Trophoblast cell (in vitro differentiated cells and primary cell): ENCODE measurements around the gene GALNT9.
"Not testable (repeated sequence)": the region's sequence is repeated elsewhere in the genome, so short reads cannot be mapped to it uniquely, and the experiment has no call there.

ENCODE experiments used
- DNase-seq, 2 donors: peaks; one replicate each; pipeline ENCODE4 v3.0.0-alpha.2; 2016
- H2AFZ ChIP-seq: 2 replicates; pipeline ENCODE4 v1.6.1; 2013; ENCODE audit warnings: low read length, moderate library complexity, mild to moderate bottlenecking; ENCODE audit not compliant: insufficient read depth, poor library complexity
- H2AK5ac ChIP-seq: 2 replicates; pipeline ENCODE4 v1.6.1; 2013; ENCODE audit warnings: mild to moderate bottlenecking, low read length
- H2BK120ac ChIP-seq: 2 replicates; pipeline ENCODE4 v1.6.1; 2013; ENCODE audit warnings: low read length, mild to moderate bottlenecking, moderate library complexity; ENCODE audit not compliant: insufficient read depth, poor library complexity
- H2BK12ac ChIP-seq: 2 replicates; pipeline ENCODE4 v1.6.1; 2013; ENCODE audit warnings: mild to moderate bottlenecking, low read length, moderate library complexity
- H2BK5ac ChIP-seq: 2 replicates; pipeline ENCODE4 v1.6.1; 2013; ENCODE audit warnings: low read length, low read depth, moderate library complexity, mild to moderate bottlenecking; ENCODE audit not compliant: poor library complexity
- H3K14ac ChIP-seq: 2 replicates; pipeline ENCODE4 v1.6.1; 2013; ENCODE audit warnings: mild to moderate bottlenecking, low read length
- H3K18ac ChIP-seq: 2 replicates; pipeline ENCODE4 v1.6.1; 2013; ENCODE audit warnings: mild to moderate bottlenecking, low read length
- H3K23ac ChIP-seq: 2 replicates; pipeline ENCODE4 v1.6.1; 2013; ENCODE audit warnings: low read length
- H3K27ac ChIP-seq: 2 replicates; pipeline ENCODE4 v1.5.1; 2013; ENCODE audit warnings: low read depth, mild to moderate bottlenecking, inconsistent platforms, low read length, moderate library complexity
- H3K27me3 ChIP-seq: 2 replicates; pipeline ENCODE4 v1.6.1; 2013; ENCODE audit warnings: inconsistent platforms, mild to moderate bottlenecking, low read length, moderate library complexity; ENCODE audit not compliant: insufficient read depth
- H3K36me3 ChIP-seq, 2 experiments: 1 replicate in 1 of 2; 2 replicates in 1 of 2; pipeline ENCODE4 v1.6.1; 2013; ENCODE audit warnings: low read length in 2 of 2, mild to moderate bottlenecking in 2 of 2, moderate library complexity in 1 of 2; ENCODE audit not compliant: insufficient read depth in 2 of 2, control insufficient read depth in 1 of 2
- H3K4ac ChIP-seq: 2 replicates; pipeline ENCODE4 v1.6.1; 2013; ENCODE audit warnings: low read depth, mild to moderate bottlenecking, low read length, moderate library complexity
- H3K4me1 ChIP-seq, 2 experiments: 1 replicate in 1 of 2; 2 replicates in 1 of 2; pipeline ENCODE4 v1.6.1; 2013; ENCODE audit warnings: low read length in 2 of 2, mild to moderate bottlenecking in 2 of 2, moderate library complexity in 1 of 2; ENCODE audit not compliant: insufficient read depth in 2 of 2, control insufficient read depth in 1 of 2
- H3K4me2 ChIP-seq: 2 replicates; pipeline ENCODE4 v1.6.1; 2013; ENCODE audit warnings: inconsistent platforms, mild to moderate bottlenecking, low read length, moderate library complexity
- H3K4me3 ChIP-seq: 2 replicates; pipeline ENCODE4 v1.5.1; 2013; ENCODE audit warnings: mild to moderate bottlenecking, low read depth, low read length, inconsistent platforms
- H3K79me1 ChIP-seq: one replicate; pipeline ENCODE4 v1.6.1; 2013; ENCODE audit warnings: low read length
- H3K79me2 ChIP-seq: 2 replicates; pipeline ENCODE4 v1.6.1; 2013; ENCODE audit warnings: low read length, mild to moderate bottlenecking; ENCODE audit not compliant: control insufficient read depth, insufficient read depth, poor library complexity
- H3K9ac ChIP-seq: 2 replicates; pipeline ENCODE4 v1.6.1; 2013; ENCODE audit warnings: mild to moderate bottlenecking, low read length
- H3K9me3 ChIP-seq: 2 replicates; pipeline ENCODE4 v1.6.1; 2013; ENCODE audit warnings: low read depth, mild to moderate bottlenecking, control low read depth, inconsistent platforms, low read length; ENCODE audit not compliant: insufficient read depth
- H4K12ac ChIP-seq: 2 replicates; pipeline ENCODE4 v1.6.1; 2013; ENCODE audit warnings: low read depth, mild to moderate bottlenecking, low read length, moderate library complexity
- H4K8ac ChIP-seq: 2 replicates; pipeline ENCODE4 v1.6.1; 2013; ENCODE audit warnings: low read depth, mild to moderate bottlenecking, low read length, moderate library complexity
- H4K91ac ChIP-seq: one replicate; pipeline ENCODE4 v1.6.1; 2013; ENCODE audit warnings: low read depth, mild to moderate bottlenecking, low read length, moderate library complexity
- WGBS: extraction: QIAGEN DNeasy Blood & Tissue Kit; methylation state at CpG from one replicate; pipeline ENCODE4 v1.1.7; 2013; ENCODE audit warnings: missing lambda C conversion rate; ENCODE audit not compliant: insufficient read length, insufficient coverage; ENCODE audit errors: extremely low coverage; 5-methylcytosine and 5-hydroxymethylcytosine counted together

Gene GALNT9

GRCh38 chr12:132243596-132244310, 85.6 kb downstream of the GALNT9 start:
- Histone ChIP-seq H3K4me1 (no peaks in the 10 kb centered on the region), H3K9me3 (peaks cover 6% of the 10 kb centered on the region), H3K79me2 (no peaks in the 10 kb centered on the region), H2BK12ac (no peak overlapping the region), H2BK5ac (no peak overlapping the region), H3K18ac (no peak overlapping the region), H3K4me2 (no peak overlapping the region), H3K4ac (no peak overlapping the region), H3K14ac (no peak overlapping the region), H2AK5ac (no peak overlapping the region), H3K27ac (no peak overlapping the region), H3K36me3 (no peaks in the 10 kb centered on the region), H3K79me1 (no peaks in the 10 kb centered on the region), H4K12ac (no peak overlapping the region), H3K9ac (no peak overlapping the region), H4K91ac (no peak overlapping the region), H4K8ac (no peak overlapping the region), H3K27me3 (no peaks in the 10 kb centered on the region), H2BK120ac (no peak overlapping the region), H3K23ac (no peak overlapping the region), H3K4me3 (no peak overlapping the region), H2AFZ (no peak overlapping the region)
- no peak for DNase-seq
- no CpG with 5 or more reads among the region's 29 CpGs for WGBS

- H3K4ac ChIP-seq, H3K4me1 ChIP-seq, H4K8ac ChIP-seq, H2BK120ac ChIP-seq, H3K4me3 ChIP-seq, H3K27ac ChIP-seq, H2AK5ac ChIP-seq, H3K4me2 ChIP-seq, H3K79me1 ChIP-seq, H2BK5ac ChIP-seq, H4K12ac ChIP-seq, H4K91ac ChIP-seq, DNase-seq, H3K27me3 ChIP-seq, H3K36me3 ChIP-seq, H3K23ac ChIP-seq, H3K9me3 ChIP-seq, H2BK12ac ChIP-seq, H3K79me2 ChIP-seq, H3K14ac ChIP-seq, H2AFZ ChIP-seq, H3K9ac ChIP-seq, H3K18ac ChIP-seq: not testable (repeated sequence)
- 100% methylated on average over 1 of the region's 15 CpGs for WGBS
Observed at GRCh38 chr12:132243171-132243570, 86.2 kb downstream of the GALNT9 start.

GRCh38 chr12:132240669-132241007, 88.8 kb downstream of the GALNT9 start:
- not testable (repeated sequence) for H2BK120ac ChIP-seq, H3K4ac ChIP-seq, H2AK5ac ChIP-seq, H4K8ac ChIP-seq, H3K18ac ChIP-seq, H3K79me1 ChIP-seq, H3K27ac ChIP-seq, H3K4me1 ChIP-seq, H4K91ac ChIP-seq, H3K9ac ChIP-seq, H3K4me2 ChIP-seq, H2AFZ ChIP-seq, H3K9me3 ChIP-seq, H3K27me3 ChIP-seq, H3K79me2 ChIP-seq, H4K12ac ChIP-seq, H3K14ac ChIP-seq, H3K36me3 ChIP-seq, H2BK5ac ChIP-seq, DNase-seq, H3K4me3 ChIP-seq, H3K23ac ChIP-seq, H2BK12ac ChIP-seq
- no CpG with 5 or more reads among the region's 7 CpGs for WGBS

- H2AFZ ChIP-seq, result no peak overlapping the region
- H3K18ac ChIP-seq, result no peak overlapping the region
- no peak overlapping the region for H3K4ac ChIP-seq
- no peaks in the 10 kb centered on the region for H3K79me1 ChIP-seq
- no peaks in the 10 kb centered on the region for H3K4me1 ChIP-seq
- no peak overlapping the region for H2AK5ac ChIP-seq
- no peak overlapping the region for H3K27ac ChIP-seq
- no peak overlapping the region for H3K9ac ChIP-seq
- H4K91ac ChIP-seq, result no peak overlapping the region
- no peak overlapping the region for H3K14ac ChIP-seq
- H4K12ac ChIP-seq, result no peak overlapping the region
- H3K27me3 ChIP-seq, result no peaks in the 10 kb centered on the region
- H3K4me3 ChIP-seq, result no peak overlapping the region
- H3K36me3 ChIP-seq, result no peaks in the 10 kb centered on the region
- no peaks in the 10 kb centered on the region for H3K79me2 ChIP-seq
- H3K23ac ChIP-seq, result no peak overlapping the region
- H2BK12ac ChIP-seq, result no peak overlapping the region
- no CpG with 5 or more reads among the region's 32 CpGs for WGBS
- H4K8ac ChIP-seq, result no peak overlapping the region
- no peak overlapping the region for H2BK120ac ChIP-seq
- no peak for DNase-seq
- H3K4me2 ChIP-seq, result no peak overlapping the region
- H3K9me3 ChIP-seq, result peaks cover 10% of the 10 kb centered on the region
- H2BK5ac ChIP-seq, result no peak overlapping the region
Observed at GRCh38 chr12:132239796-132240668, 89.4 kb downstream of the GALNT9 start.
